Measurements from ENCODE around the gene ZMYND11.
"Not testable (repeated sequence)": the region's sequence is repeated elsewhere in the genome, so short reads cannot be mapped to it uniquely, and the experiment has no call there.

The ZMYND11 gene

DNA sequence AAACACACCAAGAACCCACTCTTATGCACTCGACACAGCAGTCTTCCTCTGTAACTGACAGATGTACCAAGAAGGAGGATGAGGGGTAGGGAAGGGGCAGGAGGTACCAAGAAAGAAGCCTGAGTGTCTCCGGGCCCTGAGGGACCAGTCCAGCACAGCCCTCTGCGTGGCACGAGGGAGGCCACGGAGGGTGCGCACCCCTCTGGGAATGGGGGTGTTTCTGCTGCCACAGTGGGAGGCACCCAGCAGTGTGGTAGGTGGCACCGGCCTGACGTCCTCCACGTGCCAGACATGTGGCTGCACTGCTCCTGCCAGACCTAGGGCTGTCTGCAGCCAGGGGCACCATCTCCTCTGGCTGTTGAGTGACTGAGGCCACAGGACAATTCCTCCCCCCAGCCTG is 154.3 kb downstream of the ZMYND11 start:
- no peak overlapping the region for H3K27ac Mint-ChIP-seq
- H3K27me3 Mint-ChIP-seq, result no peaks in the 10 kb centered on the region
- no peaks in the 10 kb centered on the region for H3K4me1 Mint-ChIP-seq
- H3K9me3 Mint-ChIP-seq, result no peaks in the 10 kb centered on the region
- H3K4me3 Mint-ChIP-seq, result no peak overlapping the region
- H3K36me3 Mint-ChIP-seq, result peaks cover 10% of the 10 kb centered on the region

DNA sequence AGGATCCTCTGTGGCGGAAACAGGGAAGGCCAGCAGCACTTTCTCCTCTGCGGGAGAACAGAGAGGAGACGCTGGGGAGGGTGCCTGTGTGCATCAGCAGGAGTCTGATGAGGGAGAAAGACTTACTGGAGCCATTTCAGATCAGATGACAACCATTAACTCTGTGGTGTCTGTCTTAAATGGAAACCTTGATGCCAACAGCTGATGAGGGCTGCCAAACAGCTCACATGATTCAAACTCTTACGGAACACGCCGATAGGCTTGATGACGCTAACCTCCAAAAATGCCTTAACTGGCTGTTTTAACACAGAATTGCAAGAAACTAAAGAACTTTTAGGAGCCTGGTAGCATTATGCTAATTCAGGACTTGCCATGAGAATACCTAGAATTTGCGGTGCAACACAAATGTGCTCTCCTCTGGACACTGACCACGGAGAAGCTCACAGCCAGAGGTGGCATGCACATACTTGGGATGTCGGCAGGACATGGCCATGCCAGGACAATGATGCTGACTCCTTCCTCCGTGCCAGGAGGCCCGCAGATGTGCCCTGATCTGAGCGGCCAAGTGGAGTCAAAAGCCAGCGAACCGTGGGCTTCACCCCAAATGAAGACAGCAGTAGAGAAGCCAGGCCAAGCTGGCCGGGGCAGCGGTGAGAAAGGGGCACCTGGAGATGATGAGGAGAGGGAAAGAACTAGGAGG is 154.9 kb downstream of the ZMYND11 start:
- Mint-ChIP-seq H3K4me3 (no peak overlapping the region), H3K27me3 (no peaks in the 10 kb centered on the region), H3K9me3 (no peaks in the 10 kb centered on the region), H3K36me3 (peaks cover 6% of the 10 kb centered on the region), H3K4me1 (no peaks in the 10 kb centered on the region), H3K27ac (no peak overlapping the region)

DNA sequence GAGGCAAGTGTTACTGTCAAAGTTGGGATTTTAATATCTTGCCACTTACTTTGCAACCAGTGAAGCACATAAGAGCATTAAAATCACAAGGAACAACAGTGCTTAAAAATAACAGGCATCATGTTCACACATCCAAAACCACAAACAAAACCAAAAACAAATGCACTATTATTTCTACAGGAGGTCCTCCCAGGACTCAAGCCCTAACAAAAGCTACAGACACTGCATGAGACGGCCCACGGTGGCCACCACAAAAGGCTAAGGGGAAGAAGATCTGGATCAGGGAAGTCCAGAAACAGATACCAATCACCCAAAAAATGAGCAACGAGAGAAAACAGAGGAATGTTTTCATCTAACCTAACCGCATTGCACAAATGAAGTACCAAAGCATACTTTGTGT is 158.4 kb downstream of the ZMYND11 start:
- peaks cover 7% of the 10 kb centered on the region for H3K36me3 Mint-ChIP-seq
- no peak overlapping the region for H3K27ac Mint-ChIP-seq
- no peak overlapping the region for H3K4me3 Mint-ChIP-seq
- no peaks in the 10 kb centered on the region for H3K4me1 Mint-ChIP-seq
- H3K27me3 Mint-ChIP-seq, result no peaks in the 10 kb centered on the region
- no peaks in the 10 kb centered on the region for H3K9me3 Mint-ChIP-seq

DNA sequence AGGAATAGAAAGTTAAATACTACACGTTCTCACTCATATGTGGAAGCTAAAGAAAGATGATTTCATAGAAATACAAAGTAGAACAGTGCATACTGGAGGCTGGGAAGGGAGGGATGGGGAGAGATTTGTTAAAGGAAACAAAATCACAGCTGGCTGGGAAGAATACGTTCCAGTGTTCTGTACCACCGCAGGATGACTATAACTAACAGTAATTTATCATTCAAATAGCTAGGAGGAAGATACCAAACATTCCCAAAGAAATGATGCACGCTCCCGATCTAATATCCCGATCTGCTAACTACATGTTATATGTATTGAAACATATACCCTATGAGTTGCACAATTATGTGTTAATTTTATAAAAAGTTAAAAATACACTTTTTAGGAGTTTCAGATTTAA is 162.3 kb downstream of the ZMYND11 start:
- Mint-ChIP-seq H3K36me3 (peaks cover 5% of the 10 kb centered on the region), H3K27ac (no peak overlapping the region), H3K4me3 (no peak overlapping the region), H3K27me3 (no peaks in the 10 kb centered on the region), H3K9me3 (no peaks in the 10 kb centered on the region), H3K4me1 (no peaks in the 10 kb centered on the region)

DNA sequence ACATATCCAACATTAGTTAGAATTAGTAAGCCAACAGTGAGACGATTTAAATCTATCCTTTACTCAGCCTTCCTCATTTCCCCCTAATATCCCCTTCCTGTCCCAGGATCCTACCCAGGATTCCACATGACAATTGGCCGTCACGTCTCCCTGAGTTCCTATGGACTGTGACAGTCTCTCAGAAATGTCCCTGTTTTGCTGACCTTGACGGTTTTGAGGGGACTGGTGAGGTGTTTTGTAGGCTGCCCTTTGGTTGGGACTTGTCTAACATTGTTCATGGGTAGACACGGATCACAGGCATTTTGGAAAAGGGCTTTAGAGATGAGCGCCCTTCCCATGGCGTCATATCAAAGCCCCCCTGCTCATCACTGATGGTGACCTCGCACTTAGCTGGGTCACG is 162.8 kb downstream of the ZMYND11 start:
- no peaks in the 10 kb centered on the region for H3K9me3 Mint-ChIP-seq
- no peak overlapping the region for H3K27ac Mint-ChIP-seq
- peaks cover 3% of the 10 kb centered on the region for H3K36me3 Mint-ChIP-seq
- H3K4me1 Mint-ChIP-seq, result no peaks in the 10 kb centered on the region
- H3K27me3 Mint-ChIP-seq, result no peaks in the 10 kb centered on the region
- H3K4me3 Mint-ChIP-seq, result no peak overlapping the region

DNA sequence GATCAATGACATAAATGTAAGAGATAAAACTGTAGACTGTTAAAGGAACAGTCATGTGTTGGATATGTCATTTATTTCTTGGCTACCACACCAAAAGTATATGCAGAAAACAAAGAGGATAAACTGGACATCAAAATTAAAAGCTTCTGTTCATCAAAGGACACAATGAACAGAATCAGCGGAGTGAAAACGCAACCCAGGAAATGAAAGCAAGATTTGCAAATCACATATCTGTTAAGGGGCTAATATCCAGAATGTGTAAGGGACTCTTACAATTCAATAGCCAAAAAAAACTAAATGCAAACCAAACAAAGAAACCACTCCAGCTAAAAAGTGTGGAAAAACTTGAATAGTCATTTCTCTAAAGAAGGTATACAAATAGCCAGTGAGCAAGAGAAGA is 164.3 kb downstream of the ZMYND11 start:
- H3K4me1 Mint-ChIP-seq, result no peaks in the 10 kb centered on the region

DNA sequence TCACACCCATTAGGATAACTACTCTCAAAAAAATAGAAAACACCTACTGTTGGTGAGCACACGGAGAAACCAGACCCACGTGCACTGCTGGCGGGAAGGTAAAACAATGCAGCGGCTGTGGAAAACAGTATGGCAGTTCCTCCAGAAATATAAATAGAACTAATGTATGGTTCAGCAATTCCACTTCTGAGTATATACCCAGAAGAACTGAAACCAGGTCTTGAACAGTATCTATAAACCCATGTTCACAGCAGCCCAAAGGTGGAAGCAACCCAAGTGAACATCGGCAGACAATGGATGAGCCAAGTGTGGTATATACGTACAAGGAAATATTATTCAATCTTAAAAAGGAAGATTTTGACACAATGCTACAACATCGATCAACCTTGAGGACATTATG is 164.7 kb downstream of the ZMYND11 start:
- Mint-ChIP-seq H3K27ac (no peak overlapping the region), H3K4me3 (no peak overlapping the region), H3K36me3 (peaks cover 1% of the 10 kb centered on the region), H3K4me1 (no peaks in the 10 kb centered on the region), H3K9me3 (no peaks in the 10 kb centered on the region), H3K27me3 (no peaks in the 10 kb centered on the region)

More for the DNA sequence above, 164.3 kb downstream of the ZMYND11 start:
- Mint-ChIP-seq H3K9me3 (no peaks in the 10 kb centered on the region), H3K27ac (no peak overlapping the region), H3K36me3 (peaks cover 1% of the 10 kb centered on the region), H3K4me3 (no peak overlapping the region), H3K27me3 (no peaks in the 10 kb centered on the region)

DNA sequence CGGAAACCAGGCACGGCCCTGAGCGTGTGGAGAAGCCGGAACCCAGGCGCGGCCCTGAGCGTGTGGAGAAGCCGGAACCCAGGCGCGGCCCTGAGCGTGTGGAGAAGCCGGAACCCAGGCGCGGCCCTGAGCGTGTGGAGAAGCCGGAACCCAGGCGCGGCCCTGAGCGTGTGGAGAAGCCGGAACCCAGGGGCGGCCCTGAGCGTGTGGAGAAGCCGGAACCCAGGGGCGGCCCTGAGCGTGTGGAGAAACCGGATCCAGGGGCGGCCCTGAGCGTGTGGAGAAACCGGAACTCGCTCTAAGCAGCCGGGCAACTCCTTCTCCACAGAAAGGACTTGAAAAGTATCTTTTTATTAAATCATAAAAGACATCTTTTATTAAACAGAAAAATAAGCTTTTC is 165.3 kb downstream of the ZMYND11 start:
- H3K36me3 Mint-ChIP-seq, H3K4me1 Mint-ChIP-seq, H3K4me3 Mint-ChIP-seq, H3K9me3 Mint-ChIP-seq, H3K27ac Mint-ChIP-seq, H3K27me3 Mint-ChIP-seq: not testable (repeated sequence)

DNA sequence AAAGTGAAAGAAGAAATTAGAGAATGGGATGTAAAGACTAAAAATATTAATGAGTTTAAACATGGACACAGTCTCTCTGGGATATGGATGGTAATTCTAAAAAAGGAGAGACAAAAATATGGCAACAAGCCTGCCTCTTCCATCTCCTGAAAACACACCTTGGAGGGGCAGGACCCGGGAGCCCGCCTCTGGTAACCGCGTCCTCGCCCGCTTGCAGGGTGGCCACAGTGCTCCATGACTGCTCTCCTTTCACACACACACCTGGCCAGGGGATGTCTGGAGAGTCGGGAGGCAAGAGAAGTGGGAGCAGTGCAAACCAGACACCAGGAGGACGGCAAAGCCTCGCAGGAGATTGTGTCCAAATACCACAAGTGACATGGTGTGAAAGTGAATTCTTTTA is 166.3 kb downstream of the ZMYND11 start:
- Mint-ChIP-seq H3K27me3 (no peaks in the 10 kb centered on the region), H3K9me3 (no peaks in the 10 kb centered on the region), H3K36me3 (peaks cover 1% of the 10 kb centered on the region), H3K4me3 (no peak overlapping the region), H3K27ac (no peak overlapping the region), H3K4me1 (no peaks in the 10 kb centered on the region)

Data from activated naive CD4-positive, alpha-beta T cell treated with anti-CD3 and anti-CD28 coated beads, Interleukin-2, amount 50 U/mL, for 24 hours (primary cell).